Left lung (tissue), 10 donors: ENCODE measurements around the gene AHI1. TPM values are rescaled to one million over a fixed set of nuclear protein-coding genes. Genes with fewer than 3 reads are reported as not detected.

ENCODE experiments used
- ATAC-seq: fragments of 200-7000 bp; cut with Tn5 transposase; one replicate; pipeline ENCODE4 v1.9.1; 2020; ENCODE audit warnings: moderate library complexity
- DNase-seq, 4 donors: peaks; one replicate each; pipeline ENCODE4 v3.0.0-alpha.2; 2013 to 2020
- H3K27ac ChIP-seq, 2 donors: fragments of 200-600 bp; sonication (generic) in 1 of 2; one replicate each; pipeline versions ENCODE4 v1.5.0 to v1.8.0; 2020 to 2021
- H3K27me3 ChIP-seq, 2 donors: fragments of 200-600 bp; sonication (generic) in 1 of 2; one replicate each; pipeline versions ENCODE4 v1.5.0 to v1.8.0; 2020 to 2021
- H3K36me3 ChIP-seq, 2 donors: fragments of 200-600 bp; sonication (generic) in 1 of 2; one replicate each; pipeline versions ENCODE4 v1.5.0 to v1.8.0; 2020 to 2021
- H3K4me1 ChIP-seq, 2 donors: fragments of 200-600 bp; one replicate each; pipeline ENCODE4 v1.8.0; 2021
- H3K4me3 ChIP-seq, 2 donors: fragments of 200-600 bp; sonication (generic) in 1 of 2; one replicate each; pipeline versions ENCODE4 v1.5.0 to v1.8.0; 2020 to 2021; ENCODE audit warnings: mild to moderate bottlenecking in 1 of 2
- H3K9me3 ChIP-seq, 2 donors: fragments of 200-600 bp; sonication (generic) in 1 of 2; one replicate each; pipeline versions ENCODE4 v1.5.0 to v1.8.0; 2020 to 2021
- intact Hi-C, 2 donors: fragments of 100-400 bp; cut with DNase I; formaldehyde crosslinking; loops; one replicate each; pipeline versions ENCODE4 v1.11.2 to v1.14.2; 2022
- polyA plus RNA-seq, 6 donors: library from polyadenylated mRNA; unstranded; fragments of 120-200 nt; gene quantifications; one replicate each; pipeline ENCODE4 v1.2.1, GENCODE V29; 2013; ENCODE audit not compliant: insufficient read length in 6 of 6
- total RNA-seq, 2 donors: library from RNA; stranded (reverse); fragmentation: NEBNext Ultra II Directional; extraction: Animal tissue kit (Norgen Biotek cat#: 25700); gene quantifications; one replicate each; pipeline ENCODE4 v1.2.1, GENCODE V29; 2021
- TF ChIP-seq, protein P1 (sequence below), 2 donors: fragments of 200-600 bp; sonication (generic) in 1 of 2; IDR thresholded peaks; one replicate each; pipeline versions ENCODE4 v1.5.0 to v1.8.0; 2021; ENCODE audit warnings: antibody characterized with exemption in 2 of 2
- donor health status: DM: no; HTN: yes; CAD: no.
- donor health status: DM: no; HTN: no; CAD: no.

The AHI1 gene
- total and polyA plus RNA-seq, 8 donors, result 23.7 to 65.0 (median 49.0) TPM

DNA sequence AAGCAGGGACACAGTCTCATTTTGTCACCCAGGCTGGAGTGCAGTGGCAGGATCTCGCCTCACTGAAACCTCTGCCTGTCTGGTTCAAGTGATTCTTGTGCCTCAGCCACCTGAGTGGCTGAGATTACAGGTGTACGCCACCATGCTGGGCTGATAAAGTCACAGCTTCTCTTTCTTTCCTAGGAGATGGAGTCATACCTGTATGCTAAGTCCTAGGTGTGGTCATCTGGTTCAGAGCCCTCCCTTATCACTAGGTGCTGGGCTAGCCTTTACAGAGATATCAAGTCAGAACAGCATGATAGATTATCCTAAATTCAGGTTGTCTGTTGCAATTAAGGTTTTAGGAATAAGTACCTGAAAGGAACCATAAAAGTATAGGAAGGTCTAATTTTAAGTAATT is 86.7 kb downstream of the AHI1 start:
- H3K9me3 ChIP-seq, result no peaks in the 10 kb centered on the region
- H3K4me1 ChIP-seq, result no peaks in the 10 kb centered on the region
- ATAC-seq (no peak), DNase-seq (no peak)
- intact Hi-C loops, result no loop called here
- no peak overlapping the region for H3K27ac ChIP-seq
- H3K27me3 ChIP-seq, result no peaks in the 10 kb centered on the region
- TF ChIP-seq, protein P1, sequence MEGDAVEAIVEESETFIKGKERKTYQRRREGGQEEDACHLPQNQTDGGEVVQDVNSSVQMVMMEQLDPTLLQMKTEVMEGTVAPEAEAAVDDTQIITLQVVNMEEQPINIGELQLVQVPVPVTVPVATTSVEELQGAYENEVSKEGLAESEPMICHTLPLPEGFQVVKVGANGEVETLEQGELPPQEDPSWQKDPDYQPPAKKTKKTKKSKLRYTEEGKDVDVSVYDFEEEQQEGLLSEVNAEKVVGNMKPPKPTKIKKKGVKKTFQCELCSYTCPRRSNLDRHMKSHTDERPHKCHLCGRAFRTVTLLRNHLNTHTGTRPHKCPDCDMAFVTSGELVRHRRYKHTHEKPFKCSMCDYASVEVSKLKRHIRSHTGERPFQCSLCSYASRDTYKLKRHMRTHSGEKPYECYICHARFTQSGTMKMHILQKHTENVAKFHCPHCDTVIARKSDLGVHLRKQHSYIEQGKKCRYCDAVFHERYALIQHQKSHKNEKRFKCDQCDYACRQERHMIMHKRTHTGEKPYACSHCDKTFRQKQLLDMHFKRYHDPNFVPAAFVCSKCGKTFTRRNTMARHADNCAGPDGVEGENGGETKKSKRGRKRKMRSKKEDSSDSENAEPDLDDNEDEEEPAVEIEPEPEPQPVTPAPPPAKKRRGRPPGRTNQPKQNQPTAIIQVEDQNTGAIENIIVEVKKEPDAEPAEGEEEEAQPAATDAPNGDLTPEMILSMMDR (IDR thresholded peaks at IDR 0.05), result no peak
- peaks cover 0 to 16% of the 10 kb centered on the region in 2 donors for H3K36me3 ChIP-seq
- H3K4me3 ChIP-seq, result no peak overlapping the region

DNA sequence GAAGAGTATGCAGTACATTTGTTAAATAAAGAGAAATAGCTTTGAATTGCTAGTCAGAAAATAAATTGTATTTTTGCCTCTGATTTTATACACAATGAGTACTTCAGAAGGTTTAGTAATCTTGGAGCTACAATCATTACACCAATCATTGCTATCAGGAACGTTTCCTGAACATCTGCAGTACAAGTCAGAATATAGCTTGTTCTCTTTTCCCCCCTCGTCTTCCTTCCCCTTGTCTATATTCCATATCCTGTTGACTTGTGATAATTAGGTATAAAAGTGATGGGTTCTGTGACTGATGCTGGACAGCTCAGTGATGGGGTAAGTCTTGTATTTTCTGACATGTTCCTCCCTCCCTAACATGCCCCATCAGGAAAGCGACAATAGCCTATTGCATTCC is 94.0 kb downstream of the AHI1 start:
- H3K27ac ChIP-seq, result no peak overlapping the region
- intact Hi-C loops, result no loop called here
- no peaks in the 10 kb centered on the region for H3K9me3 ChIP-seq
- DNase-seq (no peak), ATAC-seq (no peak)
- H3K27me3 ChIP-seq, result no peaks in the 10 kb centered on the region
- no peak overlapping the region for H3K4me3 ChIP-seq
- H3K36me3 ChIP-seq, result no peaks in the 10 kb centered on the region
- TF ChIP-seq, protein P1 (IDR thresholded peaks at IDR 0.05), result no peak
- no peaks in the 10 kb centered on the region for H3K4me1 ChIP-seq

DNA sequence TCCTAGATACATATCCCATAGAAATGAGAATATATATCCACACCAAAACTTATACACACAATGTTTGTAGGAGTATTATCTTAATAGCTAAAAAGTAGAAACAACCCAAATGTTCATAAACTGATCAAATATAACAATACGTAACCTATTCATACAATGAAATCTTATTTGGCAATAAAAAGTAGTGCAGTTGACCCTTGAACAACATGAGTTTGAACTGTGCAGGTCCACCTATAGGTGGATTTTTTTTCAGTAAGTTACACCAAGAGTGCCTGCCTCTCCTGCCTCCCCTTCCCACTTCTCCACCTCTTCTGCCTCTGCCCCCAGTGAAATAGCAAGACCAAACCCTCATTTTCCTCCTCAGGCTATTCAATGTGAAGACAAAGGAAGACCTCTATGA is 95.2 kb downstream of the AHI1 start:
- TF ChIP-seq, protein P1 (IDR thresholded peaks at IDR 0.05), result no peak
- ATAC-seq (no peak), DNase-seq (no peak)
- Histone ChIP-seq H3K27ac (no peak overlapping the region), H3K36me3 (no peaks in the 10 kb centered on the region), H3K9me3 (no peaks in the 10 kb centered on the region), H3K4me1 (no peaks in the 10 kb centered on the region), H3K27me3 (no peaks in the 10 kb centered on the region), H3K4me3 (no peak overlapping the region)
- intact Hi-C loops, result no loop called here

DNA sequence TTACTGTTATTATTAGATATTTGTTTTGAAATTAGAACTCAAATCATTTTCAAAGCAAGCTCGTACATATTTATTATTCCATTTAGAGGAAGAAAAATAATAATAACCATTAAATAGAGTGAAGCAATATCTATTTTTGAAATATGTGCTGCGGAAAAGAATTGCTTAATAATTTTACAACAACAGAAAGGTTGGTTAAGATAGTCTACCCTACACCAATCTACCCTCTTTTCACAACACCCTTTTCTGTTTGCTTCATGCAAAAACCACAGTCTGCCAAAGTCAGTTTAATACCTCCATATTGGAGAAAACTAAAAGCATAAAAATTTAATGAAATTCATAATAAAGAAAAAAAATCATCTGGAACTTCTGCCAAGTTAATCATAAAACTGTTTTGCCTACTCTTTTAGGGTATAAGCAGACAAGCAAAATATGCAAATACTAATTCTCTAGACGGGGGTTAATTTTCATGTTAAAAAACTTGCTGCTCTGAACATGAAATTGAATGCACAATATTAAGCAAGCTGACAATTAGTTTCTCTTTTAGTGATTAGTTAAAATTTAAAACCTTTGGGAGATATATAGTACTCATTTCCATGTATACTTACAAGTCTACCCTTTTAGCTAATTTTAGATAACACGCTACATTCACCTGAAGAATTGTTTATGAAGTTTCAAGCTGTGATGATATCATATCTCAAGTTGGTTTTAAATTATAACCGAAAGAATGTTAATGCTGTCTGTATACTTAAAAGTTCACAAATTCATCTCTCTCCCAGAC is 100.2 kb downstream of the AHI1 start:
- Histone ChIP-seq H3K4me1 (no peaks in the 10 kb centered on the region), H3K9me3 (no peaks in the 10 kb centered on the region), H3K4me3 (no peak overlapping the region), H3K27ac (no peak overlapping the region), H3K36me3 (no peaks in the 10 kb centered on the region), H3K27me3 (no peaks in the 10 kb centered on the region)
- no peak for DNase-seq
- ATAC-seq, result no peak
- intact Hi-C loops, result no loop called here
- TF ChIP-seq, protein P1 (IDR thresholded peaks at IDR 0.05), result no peak

DNA sequence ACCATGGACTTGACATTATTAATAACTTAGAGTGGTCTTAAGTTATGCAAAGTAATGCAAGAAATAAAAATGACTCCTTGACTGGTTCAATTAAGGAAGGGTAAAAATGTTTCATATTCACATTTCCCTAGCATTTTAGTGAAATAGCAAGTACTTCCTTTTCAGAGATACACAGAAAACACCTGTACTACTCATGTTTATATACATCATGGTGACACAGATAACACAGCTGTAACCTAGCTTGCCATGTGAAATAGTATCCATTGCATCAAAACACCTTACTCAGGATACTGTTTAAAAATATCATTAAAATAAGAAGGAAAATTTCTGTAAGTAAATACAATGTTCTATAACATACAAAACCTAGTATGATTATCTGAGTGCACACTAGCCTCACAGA is 102.4 kb downstream of the AHI1 start:
- no peak overlapping the region for H3K4me3 ChIP-seq
- no peaks in the 10 kb centered on the region for H3K9me3 ChIP-seq
- TF ChIP-seq, protein P1 (IDR thresholded peaks at IDR 0.05), result no peak
- no peaks in the 10 kb centered on the region for H3K27me3 ChIP-seq
- no peaks in the 10 kb centered on the region for H3K4me1 ChIP-seq
- ATAC-seq (no peak), DNase-seq (no peak)
- no peak overlapping the region for H3K27ac ChIP-seq
- H3K36me3 ChIP-seq, result no peaks in the 10 kb centered on the region
- intact Hi-C loops, result no loop called here
